Measurements from ENCODE around the gene PCSK1N.
"Not testable (repeated sequence)": the region's sequence is repeated elsewhere in the genome, so short reads cannot be mapped to it uniquely, and the experiment has no call there.

Gene PCSK1N, protein sequence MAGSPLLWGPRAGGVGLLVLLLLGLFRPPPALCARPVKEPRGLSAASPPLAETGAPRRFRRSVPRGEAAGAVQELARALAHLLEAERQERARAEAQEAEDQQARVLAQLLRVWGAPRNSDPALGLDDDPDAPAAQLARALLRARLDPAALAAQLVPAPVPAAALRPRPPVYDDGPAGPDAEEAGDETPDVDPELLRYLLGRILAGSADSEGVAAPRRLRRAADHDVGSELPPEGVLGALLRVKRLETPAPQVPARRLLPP

DNA sequence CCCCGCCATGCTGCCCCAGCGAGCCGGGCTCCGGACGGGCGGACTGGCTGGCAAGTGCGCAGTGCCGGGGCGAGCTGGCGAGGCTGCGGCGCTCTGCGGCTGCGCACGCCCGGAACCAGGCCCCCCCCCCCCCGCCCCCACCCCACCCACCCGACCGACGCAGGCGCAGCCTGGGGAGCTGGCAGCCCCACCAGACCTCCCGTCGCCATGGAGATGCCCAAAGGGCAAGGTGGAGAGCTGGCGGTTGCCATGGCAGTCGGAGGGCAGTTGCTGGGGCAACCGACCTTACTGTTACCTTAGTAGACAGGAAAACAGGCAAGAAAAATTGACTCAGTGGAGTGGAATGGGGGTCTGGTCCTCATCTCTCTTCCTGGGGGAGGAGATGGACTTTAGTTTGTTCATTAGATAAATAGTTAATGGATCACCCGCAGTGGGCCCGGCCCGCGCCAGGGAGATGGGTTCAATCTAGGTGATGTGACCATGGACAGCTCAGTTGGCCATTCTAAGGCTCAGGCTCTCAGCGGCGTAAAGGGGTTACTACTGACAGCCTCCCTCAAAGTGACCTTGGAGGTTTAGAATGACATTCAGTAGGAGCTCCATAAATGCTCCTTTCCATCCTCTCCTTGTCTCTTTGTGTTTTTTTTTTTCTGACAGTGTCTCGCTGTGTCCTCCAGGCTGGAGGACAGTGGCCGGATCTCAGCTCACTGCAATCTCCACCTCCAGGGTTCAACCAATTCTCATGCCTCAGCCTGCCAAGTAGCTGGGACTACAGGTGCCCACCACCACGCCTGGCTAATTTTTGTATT is at the start of gene PCSK1N:
Gene PCSK1N, minus strand, starts transcription at position 87 of the 806 bp plus-strand sequence. Its CDS starts 78 bp downstream, at position 9.
- peak; percentile 58 for DNase-seq

DNA sequence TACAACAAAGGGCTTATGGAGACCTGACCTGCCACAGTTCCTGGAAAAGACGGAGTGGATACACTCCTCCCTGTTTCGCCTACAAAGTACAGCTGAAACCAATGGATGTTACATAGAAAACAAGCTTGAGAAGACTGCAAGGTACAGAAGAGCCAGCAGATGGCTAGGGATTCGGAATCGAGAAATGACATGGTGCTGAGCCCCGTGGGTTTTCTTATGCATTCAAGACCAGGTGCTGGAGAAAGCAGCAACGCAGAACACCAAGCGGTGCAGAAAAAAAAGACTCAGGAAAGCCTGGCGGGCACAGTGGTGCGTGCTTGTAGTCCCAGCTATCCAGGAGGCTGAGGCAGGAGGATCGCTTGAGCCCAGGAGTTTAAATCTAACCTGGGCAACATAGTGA is 48.3 kb upstream of the PCSK1N start:
- no peak for DNase-seq

DNA sequence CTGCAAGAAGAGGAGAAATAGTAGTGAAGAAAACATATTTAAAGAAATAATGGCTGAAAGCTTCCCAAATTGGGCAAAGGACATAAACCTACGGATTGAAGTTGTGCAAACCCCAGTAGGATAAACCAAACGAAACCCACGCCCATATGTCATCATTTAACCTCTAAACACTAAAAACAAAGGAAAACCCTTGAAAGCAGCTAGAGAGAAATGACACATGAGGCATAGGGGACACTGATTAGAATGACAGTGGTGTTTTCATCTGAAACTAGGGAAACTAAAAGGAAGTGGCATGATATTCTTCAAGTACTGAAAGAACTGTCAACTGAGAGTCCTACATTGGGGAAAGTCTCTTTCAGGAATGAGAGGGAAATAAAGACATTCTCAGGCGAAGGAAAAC is 41.5 kb upstream of the PCSK1N start:
- not testable (repeated sequence) for DNase-seq

DNA sequence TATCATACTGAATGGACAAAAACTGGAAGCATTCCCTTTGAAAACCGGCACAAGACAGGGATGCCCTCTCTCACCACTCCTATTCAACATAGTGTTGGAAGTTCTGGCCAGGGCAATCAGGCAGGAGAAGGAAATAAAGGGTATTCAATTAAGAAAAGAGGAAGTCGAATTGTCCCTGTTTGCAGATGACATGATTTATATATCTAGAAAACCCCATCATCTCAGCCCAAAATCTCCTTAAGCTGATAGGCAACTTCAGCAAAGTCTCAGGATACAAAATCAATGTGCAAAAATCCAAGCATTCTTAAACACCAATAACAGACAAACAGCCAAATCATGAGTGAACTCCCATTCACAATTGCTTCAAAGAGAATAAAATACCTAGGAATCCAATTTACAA is 36.6 kb upstream of the PCSK1N start:
- not testable (repeated sequence) for DNase-seq

DNA sequence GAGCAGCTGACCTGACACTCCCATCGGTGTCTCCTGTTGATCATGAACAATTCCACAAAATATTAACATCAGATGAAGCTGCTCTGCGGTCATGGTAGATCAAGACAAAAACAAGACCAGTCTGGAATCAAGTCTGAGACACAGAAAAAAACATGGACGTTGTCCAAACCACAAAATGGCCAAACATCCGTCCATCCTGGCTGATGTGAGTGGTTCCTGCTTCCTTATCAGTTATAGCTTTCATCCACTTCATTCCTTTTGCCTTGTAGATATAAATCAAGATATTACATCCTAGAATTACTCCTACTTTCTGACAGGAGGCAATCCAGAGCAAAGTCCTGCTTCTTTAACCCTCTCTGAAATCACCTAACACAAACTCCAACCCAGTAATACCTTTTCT is 28.8 kb upstream of the PCSK1N start:
- DNase-seq = no peak

DNA sequence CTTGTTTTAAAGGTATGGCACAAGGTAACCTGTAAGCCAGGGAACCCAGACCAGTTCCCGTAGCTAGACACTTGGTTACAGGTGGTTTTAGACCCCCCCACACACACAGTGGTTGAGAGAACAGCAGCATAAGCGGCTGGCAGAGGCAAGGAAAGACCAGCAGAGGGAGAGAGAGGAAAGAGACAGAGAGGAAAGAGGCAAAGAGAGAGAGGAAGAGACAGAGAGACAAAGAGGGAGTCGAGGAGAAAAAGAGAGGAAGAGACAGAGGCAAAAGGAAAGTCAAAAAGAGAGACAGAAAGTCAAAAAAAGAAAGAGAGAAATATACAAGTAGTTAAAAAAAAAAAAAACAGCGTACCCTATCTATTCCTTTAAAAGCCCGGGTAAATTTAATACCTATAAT is 19.5 kb upstream of the PCSK1N start:
- no peak for DNase-seq

DNA sequence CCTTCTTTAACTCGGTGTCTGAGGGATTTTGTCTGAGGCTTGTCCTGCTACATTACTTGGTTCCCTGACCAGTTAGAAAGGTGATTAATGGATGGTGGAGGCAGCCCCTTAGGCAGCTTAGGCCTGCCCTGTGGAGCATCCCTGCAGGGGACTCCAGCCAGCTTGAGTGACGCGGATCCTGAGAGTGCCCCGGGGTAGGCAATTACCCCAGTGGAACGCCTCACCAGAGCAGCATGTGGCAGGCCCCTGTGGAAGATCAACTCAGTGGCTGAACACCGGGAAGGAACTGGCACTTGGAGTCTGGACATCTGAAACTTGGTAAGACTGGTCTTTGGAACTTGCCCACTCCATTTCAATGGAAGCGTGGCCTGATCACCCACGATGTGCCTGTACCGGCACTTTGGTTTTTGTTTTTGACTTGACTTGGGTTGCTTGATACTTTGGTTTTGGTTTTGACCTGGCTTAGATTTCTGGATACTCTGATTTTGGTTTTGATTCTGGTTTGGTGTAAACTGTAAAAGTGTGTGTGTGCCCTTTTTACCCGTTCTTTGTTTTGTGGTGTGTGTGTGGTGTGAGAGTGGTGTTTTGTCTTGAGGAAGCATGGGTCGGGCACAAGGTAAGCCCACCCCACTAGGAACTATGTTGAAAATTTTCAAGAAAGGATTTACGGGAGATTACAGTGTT is 18.9 kb upstream of the PCSK1N start:
- DNase-seq = not testable (repeated sequence)

DNA sequence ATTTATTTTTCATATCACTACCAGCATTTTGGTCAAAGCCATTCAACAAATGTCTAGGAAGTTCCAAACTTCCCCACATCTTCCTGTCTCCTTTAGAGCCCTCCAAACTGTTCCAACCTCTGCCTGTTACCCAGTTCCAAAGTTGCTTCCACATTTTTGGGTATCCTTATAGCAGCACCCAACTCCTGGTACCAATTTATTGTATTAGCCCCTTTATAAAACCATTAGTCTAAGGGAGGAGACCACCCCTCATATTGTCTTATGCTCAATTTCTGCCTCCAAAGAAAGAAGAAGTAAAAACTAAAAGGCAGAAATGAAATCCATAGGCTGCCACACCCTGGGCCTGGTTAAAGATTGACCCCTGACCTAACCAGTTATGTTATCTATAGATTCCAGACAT is 18.1 kb upstream of the PCSK1N start:
- not testable (repeated sequence) for DNase-seq

DNA sequence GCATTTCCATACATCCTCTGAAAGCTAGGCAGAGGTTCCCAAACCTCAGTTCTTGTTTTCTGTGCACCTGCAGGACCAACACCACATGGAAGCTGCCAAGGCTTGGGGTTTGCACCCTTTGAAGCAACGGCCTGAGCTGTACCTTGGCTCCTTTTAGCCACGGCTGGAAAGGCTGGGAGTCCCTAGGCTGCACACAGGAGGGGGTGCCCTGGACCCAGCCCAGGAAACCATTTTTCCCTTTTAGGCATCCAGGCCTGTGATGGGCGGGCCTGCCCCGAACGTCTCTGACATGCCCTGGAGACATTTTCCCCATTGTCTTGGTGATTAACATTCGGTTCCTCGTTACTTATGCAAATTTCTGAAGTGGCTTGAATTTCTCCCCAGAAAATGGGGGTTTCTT is 17.4 kb upstream of the PCSK1N start:
- no peak for DNase-seq

DNA sequence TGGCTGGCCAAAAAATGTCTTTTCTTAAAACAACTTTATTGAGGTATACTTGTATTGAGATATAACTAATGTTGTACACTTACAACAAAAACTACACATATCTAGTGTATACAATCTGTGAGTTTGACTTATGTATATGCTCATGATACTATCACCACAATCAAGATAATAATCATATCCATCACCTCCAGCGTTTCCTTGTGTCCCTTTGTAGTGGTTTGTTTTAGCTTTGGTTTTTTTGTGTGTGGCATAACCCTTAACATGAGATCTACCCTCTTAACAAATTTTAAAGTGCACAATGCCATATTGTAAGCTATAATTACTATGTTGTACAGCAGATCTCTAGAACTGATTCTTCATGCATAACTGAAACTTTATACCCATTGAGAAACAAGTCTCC is 13.4 kb upstream of the PCSK1N start:
- DNase-seq = no peak

DNA sequence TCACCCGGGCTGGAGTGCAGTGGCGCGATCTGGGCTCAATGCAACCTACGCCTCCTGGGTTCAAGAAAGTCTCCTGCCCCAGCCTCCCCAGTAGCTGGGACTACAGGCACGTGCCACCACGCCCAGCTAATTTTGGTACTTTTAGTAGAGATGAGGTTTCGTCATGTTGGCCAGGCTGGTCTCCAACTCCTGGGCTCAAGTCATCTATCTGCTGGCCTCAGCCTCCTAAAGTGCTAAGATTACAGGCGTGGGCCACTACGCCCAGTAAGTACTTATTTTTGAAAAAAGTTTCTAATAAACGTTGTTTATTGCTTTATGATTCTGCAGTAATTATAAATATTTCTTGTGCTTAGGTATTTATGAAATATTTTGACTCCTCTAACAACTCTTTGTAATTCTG is 4.3 kb upstream of the PCSK1N start:
- no peak for DNase-seq

DNA sequence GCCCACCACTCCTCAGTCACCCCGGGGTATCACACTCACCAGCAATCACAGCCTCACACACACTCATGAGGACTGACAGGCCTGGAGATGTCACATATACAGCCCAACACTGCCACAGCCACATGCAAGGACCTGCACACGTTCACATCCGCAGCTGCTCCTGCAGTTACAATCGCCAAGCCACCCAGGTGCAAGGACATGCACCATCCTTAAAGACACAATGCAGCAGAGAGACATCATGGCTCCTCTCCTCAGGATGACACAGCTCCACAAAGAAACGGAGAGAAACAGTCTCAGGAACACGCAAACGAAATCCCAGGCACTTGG is 1.1 kb downstream of the PCSK1N start:
- DNase-seq = no peak

DNA sequence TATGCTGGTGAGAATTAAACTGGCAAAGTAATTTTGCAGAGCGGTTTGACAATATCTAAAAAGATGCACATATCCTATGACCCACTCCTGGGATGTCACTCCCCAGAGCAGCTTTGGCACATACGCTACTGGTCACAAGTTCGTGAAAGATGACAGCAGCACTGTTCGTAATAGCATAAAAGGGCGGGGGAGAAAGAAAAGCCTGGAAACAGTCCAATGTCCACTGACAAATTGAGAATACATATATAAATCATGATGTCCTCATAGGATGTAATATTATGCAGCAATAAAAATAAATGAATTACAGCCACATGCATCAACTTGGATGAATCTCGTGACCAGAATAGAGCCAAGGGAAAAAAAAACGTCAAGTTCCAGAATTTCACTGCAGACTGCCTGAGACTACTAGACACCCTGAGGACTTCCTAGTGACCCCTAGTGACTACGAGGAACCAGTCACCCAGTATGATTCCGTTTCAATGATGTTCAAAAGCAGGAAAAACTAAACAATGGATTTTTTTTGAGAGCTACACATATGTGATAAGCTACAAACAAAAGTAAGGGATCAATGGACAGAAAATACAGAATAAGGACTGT is 1.8 kb downstream of the PCSK1N start:
- no peak for DNase-seq

DNA sequence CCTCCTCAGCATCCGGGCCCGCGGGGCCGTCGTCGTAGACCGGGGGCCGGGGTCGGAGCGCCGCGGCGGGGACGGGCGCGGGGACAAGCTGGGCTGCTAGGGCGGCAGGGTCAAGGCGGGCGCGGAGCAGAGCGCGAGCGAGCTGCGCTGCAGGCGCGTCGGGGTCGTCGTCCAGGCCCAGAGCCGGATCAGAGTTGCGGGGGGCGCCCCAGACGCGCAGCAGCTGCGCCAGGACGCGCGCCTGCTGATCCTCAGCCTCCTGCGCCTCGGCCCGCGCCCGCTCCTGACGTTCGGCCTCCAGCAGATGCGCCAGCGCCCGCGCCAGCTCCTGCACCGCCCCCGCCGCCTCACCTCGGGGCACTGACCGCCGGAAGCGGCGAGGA is 3.5 kb downstream of the PCSK1N start:
- no peak for DNase-seq

DNA sequence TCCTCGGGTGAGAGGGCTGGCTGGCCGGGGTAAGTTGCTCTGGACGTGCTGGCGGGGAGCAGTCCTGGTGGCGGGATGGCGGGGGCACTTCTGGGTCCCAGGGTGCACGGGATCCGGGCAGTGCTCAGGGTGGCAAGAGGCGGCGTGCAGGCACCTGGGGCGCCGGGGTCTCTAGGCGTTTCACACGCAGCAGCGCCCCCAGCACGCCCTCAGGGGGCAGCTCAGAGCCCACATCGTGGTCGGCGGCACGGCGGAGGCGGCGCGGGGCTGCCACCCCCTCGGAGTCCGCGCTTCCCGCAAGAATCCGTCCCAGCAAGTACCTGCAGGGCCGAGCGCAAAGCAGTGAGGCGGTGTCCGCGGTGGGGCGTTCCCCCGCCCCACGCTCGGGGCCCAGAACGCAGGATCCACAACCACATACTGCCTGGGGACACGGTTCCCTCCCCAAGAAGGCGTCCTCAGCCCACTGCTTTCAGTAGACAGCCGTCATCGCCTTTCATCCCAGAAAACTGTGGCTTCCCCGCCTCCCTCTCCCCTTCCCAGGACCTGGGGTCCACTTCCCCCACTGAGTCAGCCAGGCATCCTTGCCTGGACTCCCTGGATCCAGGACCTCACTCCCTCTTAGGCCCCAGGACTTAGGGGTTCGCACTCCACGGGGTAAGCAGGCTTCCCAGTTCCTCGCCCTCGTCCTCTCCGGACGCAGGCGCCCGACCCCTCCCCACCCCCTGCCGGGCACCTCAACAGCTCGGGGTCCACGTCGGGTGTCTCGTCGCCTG is 4.1 kb downstream of the PCSK1N start:
- DNase-seq = no peak

DNA sequence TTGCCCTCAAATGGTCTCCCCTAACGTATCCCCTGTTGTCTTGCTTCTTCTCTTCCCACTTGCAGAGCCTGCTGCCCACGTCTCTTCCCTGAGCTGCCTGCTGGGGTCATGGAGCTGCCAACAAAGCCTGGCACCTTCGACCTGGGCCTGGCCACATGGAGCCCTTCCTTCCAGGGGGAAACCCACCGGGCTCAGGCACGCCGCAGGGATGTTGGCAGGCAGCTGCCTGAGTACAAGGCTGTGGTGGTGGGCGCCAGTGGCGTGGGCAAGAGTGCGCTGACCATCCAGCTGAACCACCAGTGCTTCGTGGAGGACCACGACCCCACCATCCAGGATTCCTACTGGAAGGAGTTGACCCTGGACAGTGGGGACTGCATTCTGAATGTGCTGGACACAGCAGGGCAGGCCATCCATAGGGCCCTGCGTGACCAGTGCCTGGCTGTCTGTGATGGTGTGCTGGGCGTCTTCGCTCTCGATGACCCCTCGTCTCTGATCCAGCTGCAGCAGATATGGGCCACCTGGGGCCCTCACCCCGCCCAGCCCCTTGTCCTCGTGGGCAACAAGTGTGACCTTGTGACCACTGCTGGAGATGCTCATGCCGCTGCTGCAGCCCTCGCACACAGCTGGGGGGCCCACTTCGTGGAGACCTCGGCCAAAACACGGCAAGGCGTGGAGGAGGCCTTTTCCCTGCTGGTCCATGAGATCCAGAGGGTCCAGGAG is 6.2 kb downstream of the PCSK1N start:
- DNase-seq = no peak

DNA sequence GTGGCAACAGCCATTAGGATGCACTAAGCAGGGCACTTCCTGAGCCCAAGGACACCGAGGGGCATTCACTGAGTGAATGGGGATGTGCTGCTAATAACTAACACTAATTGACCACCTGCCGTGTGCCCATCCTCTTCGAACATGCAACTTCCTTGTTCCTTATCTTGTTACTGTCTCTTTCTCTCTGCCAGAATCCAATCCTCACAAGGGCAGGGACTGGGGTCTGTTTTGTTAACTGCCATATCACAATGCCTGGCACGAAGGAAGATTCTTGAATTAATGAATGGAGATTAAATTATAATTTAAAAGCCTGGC is 7.8 kb downstream of the PCSK1N start:
- DNase-seq = no peak

DNA sequence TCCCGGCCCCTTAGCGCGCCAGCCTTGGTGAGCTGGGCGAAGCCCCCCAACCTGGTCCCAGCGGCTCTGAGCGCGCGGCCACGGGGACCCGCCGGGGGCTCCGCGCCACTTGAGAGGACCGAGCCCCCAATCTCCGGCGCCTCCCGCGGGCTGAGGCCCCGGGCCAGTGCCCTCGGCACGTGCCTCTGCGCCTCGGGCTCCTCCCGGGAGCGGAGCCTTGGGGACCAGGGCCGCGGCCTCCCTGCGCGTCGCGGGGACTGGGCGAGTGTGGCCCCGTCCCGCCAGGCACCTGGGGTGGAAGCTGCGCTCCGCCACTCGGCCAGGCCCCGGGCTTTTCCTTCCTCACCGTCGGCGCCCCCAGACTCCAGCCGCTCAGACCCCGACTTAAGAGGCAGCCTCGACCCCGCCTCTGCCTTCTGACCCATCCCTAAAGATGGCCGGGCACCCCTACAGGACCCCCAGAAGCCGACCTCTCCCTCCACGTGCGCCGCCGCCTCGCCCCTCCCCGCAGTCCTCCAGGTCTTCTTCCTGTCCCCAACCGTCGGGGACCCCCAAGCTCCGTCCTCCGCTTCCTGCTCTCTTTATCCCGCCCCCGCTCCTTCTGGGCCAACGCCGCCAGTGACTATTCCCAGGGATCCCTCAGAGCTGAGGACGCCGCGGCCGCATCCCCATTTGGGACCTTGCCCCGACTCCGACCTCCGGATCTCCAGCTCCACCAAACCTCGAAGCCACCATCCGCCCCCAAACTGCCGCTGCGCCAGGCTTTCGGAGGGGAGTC is 8.3 kb downstream of the PCSK1N start:
- no peak for DNase-seq

DNA sequence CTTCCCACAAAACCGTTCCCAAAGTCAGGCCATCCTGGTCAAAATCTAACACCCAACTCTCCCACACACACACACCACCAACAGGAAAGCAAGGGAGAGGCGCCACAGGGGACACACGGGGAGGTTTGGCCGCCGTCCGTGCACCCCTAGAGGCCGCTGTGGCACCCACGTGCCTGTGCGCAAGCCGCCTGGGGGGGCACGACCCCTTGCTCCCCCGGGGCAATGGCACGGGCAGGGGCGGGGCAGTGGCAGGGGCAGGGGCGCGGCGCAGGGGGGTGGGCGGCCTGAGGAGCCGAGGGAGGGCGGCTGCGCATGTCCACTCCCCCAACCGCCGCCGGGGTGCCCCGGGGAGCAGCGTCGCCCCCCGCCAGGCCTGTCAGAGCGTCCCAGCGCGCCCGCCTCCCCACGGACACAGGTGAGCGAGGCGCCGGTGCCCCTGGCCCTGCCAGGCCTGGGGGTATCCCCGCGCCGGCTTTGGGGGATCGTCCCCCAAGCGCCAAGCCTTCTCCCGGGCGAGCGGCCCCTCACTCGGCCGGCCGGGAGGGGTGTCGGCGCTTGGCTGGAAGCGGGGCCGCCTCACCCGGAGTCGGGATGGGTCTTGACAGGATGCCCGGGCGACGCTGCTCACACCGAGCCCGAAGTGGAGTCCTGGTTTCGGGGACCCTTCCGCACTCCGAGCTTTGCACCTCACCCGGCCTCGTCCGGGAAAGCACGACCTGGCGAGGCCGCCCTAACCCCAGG is 9.1 kb downstream of the PCSK1N start, which contains the start of gene ERAS:
Gene ERAS, plus strand, starts transcription at position 379 of the 741 bp plus-strand sequence. CDS start 2,611 bp downstream, outside the sequence.
- peak; percentile 9 for DNase-seq

DNA sequence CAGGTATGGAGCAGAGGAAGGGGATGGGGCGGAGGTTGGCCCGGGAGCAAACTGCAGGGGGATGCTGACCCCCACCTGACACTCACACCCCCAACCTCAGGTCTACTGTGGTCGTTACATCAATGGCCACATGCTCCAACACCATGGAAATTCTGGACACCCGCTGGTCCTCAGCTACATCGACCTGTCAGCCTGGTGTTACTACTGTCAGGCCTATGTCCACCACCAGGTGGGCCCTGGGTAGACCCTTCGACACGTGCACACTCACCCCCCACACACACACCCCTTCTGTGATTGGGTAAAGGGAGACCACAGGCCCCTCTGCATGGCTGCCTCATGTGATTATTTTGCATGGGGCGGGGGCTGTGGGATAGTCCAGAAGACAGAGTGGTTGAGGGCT is 11.3 kb downstream of the PCSK1N start:
- no peak for DNase-seq

DNA sequence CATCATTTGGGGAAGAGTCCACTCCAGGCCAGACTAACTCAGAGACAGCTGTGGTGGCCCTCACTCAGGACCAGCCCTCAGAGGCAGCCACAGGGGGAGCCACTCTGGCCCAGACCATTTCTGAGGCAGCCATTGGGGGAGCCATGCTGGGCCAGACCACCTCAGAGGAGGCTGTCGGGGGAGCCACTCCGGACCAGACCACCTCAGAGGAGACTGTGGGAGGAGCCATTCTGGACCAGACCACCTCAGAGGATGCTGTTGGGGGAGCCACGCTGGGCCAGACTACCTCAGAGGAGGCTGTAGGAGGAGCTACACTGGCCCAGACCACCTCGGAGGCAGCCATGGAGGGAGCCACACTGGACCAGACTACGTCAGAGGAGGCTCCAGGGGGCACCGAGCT is 12.4 kb downstream of the PCSK1N start:
- DNase-seq = no peak
